KG1 (cell line): ENCODE data around the gene HOXD10.

Source experiments
- DNase-seq: peaks from one replicate; lab custom pipeline; 2025; lab: John Stamatoyannopoulos, UW

The HOXD10 gene

GRCh38 chr2:176096243-176096985 lies 20.2 kb upstream of the HOXD10 start:
- DNase-seq, result no peak

DNA sequence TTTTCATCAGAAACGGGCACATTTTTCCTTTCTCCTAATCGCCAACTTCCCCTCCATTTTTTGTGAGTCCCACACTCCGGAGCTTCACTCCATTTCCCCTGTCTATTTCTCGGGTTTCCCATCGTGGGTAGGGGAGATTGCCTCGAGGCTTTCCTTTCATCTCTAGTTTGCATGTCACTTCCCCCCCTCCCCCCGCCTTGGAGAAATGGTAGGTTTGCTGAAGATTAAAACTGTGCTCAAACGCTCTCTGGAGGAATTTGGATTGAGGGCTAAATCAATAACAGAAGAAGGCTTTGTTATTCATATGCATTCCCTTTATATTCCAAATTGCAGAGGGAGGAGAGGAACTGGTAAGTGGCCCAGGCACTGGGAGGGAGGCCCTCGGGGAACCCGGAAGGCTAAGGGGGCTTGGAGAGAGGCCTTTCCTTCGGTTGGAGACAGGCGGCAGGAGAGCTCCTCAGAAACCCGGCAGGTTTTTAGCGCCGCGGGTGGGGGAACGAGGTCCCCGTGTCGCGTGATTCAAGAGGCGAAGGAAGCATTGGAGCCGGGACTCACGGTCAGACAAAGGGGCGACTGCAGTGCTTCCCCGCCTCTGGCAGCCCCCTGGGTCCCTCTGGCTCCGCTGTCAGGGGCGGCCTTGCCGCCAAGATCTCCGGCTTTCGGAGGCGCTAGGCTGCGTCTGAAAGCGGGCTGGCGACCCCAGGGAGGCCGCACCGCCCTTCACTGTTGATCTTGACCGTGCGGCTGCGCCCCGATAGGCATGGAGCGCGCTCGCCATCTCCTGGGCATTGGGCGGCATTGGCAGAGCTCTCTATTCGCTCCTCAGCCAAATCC lies 19.4 kb upstream of the HOXD10 start:
- peak; percentile 37 for DNase-seq

DNA sequence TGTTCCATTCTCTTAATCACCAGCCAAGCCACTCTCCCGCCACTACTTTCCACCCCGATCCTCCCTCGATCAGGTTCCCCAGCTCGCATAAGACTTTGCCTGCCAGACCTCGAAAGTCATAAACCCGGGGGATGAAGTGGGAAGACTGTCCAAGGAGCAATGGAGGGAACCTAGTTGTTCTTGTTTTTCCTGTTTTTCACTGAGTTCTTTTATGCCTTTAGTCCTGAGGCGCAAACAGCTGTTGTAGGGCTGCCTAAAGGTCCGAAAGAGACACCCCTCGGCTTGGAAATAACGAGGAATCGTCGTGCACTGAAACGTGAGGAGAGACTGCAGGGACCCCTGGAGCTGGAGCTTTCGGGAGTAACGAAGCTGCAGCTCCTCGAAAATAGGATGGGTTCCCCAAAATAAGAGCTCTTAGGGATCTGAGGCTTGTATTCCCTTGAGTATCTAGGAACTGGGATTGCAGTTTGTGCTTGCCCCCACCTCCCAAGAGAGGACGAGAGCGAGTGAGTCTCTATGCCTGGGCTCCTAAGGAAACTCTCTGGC lies 18.7 kb upstream of the HOXD10 start:
- DNase-seq, result no peak

DNA sequence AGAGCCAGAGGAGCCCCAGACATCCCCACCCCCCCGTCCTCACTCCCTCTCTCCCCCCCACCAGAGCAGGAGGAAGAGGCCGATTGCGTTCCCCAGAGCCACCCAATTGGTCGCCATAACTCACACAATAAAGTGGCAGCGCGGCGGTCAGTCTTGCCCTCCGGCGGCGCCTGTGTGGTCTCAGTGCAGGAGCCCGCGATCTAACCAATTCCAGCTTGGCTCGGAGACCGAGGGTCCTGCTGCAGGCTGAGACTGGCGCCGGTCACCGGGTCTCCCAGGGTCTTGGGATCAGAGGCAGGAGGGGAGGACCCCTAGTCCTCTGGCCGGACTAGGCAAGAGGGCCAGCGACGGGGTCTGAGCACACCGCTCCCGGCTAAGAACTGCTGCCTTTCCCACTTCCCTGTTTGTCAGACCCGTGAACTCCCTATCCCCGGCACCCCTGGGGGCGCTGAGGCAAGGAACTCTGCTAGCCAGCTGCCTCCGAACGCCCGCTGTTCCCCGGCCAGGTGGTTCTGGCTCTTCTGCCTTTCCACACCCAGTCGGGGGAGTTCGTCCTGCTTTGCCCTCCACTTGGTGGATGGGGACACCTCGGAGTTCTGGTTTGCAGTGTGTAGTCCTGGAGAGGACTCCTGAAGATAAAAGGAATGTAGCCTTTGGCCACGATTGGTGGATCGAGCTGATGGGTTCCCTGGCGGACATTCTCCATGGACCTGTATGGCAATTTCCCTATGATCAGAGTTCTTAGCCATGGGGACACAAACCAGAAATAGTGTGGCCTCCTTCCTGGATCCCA lies 18.0 kb upstream of the HOXD10 start:
- DNase-seq, result no peak

DNA sequence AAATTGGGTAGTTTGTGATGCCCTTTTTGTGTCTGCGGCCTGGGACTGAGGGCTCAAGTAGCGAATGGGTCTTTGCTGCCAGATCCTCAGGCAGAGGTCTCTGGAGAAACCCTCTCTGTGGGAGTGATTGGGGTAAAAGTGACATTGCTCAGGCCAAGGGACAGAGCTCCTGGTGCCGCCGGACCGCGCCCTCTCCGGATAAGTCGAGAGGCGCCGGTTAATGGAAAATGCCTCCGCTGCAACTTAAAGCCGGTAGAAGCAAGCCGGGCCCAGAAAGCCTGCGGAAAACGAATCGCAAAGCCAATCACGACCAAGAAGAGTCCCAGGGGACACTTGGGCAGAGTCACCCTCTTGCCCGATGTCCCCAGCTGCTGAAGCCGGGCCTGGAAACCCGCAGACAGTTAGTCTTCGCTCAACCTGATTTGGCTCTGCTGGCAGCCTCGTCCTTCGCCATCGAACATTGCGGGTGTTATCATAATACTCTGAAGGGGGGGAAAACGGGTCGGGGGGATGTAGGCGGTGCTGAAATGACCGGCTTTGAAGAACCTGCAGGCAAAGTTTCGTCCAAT lies 17.3 kb upstream of the HOXD10 start:
- no peak for DNase-seq

- DNase-seq, result no peak
These were observed 16.6 kb upstream of the HOXD10 start, which contains the start of gene HOXD12 for GRCh38 chr2:176099728-176100546. Gene HOXD12 (plus strand): TSS chr2:176099795. CDS start chr2:176099802, 7 bp downstream.

DNA sequence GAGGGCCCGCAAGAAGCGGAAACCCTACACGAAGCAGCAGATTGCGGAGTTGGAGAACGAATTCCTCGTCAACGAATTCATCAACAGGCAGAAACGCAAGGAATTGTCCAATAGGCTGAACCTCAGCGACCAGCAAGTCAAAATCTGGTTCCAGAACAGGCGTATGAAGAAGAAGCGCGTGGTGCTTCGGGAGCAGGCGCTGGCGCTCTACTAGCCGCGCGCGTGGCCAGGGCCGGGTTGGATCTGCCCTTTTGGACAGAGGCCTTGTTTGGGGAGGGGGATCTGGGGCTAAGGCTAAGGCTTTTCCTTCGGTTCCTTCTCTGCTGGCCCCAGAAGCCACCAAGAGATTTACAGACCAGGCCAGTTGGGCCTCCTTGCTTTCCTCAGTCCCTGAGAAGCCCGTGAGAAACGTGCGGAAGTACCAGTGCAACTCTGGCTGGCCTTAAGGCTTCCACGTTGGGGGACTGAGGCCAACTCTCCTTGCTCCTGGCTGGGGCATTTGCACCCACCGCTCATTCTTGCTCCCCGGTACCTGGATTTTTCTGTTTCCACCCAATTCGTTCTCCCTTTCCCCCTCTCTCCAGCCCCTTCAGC lies 15.9 kb upstream of the HOXD10 start:
- DNase-seq, result no peak

DNA sequence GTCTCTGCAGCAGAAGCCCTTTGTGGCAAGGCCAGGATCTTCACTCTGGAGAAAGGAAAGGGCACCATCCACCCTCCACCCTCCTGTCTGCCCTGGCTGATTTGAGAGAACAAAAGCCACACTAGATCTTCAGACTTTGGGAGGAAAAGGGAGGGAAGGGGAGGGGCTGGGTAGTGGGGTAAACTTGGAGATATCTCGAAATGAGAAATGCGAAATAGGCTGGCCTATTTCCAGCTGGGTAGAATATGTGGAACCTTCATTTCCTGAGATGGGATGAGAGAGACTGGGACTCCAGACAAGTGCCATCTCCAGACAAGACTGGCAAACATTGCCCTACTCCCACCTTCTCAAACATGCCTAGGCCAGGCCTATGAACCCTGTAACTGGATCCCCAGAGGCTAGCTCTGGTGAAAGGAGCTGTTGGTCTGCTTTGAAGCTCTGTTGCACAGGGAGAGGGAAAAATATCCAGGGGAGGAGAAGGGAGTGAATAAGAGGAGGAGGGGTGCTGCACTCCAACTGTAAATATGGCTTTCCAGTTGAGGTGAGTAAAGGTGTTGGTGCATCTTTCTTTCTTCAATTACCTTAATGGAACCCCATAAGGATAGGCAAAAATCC lies 15.3 kb upstream of the HOXD10 start:
- no peak for DNase-seq

GRCh38 chr2:176101842-176102241 lies 14.7 kb upstream of the HOXD10 start:
- DNase-seq, result no peak

- DNase-seq, result no peak
These were observed 14.2 kb upstream of the HOXD10 start for GRCh38 chr2:176102309-176102866.

DNA sequence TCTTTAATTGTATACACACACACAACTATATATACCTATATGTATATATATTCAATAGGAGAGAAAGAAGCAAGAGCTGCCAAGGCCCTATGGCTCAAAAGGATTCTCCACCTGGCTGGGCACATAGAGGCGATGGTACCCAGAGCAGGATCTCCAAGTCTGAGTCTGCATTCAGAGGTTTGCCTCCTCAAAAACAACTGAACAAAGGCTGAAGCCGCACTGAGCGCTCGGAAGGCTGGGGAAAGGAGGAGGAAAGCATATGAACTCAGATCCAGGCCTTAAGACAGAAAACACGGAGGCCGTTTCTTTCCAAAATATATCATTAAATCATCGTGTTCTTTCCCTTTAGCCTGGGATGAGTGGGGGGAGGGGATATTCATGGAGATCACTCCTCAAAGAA lies 13.4 kb upstream of the HOXD10 start:
- DNase-seq, result no peak

DNA sequence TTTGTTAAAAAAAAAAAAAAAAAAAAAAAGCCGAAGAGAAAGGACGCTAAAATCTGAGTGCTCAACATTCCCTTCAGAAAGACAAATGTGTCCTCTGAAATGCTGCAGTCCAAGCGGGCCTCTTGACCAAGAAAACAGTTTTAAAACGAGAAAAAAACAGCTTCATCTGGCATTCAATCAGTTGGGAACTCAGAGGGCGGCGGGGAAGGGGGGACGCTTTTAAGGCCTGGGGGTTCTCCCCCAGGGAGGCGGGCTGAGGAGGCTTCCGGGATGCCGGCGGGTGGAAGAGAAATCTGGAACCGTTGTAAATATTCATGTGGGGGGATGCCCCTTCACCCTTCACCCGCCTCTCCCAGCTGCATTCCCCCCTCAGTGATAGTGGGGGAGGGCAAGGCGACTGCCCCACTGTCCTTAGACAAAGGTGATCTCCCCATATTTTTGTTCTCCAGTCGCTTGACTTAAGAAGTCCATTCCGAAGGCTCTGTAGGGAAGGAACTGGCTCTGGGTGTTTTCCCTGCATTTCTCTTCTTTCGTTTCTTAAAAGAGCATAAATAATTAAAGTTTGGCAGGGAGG lies 12.7 kb upstream of the HOXD10 start:
- DNase-seq, result no peak

DNA sequence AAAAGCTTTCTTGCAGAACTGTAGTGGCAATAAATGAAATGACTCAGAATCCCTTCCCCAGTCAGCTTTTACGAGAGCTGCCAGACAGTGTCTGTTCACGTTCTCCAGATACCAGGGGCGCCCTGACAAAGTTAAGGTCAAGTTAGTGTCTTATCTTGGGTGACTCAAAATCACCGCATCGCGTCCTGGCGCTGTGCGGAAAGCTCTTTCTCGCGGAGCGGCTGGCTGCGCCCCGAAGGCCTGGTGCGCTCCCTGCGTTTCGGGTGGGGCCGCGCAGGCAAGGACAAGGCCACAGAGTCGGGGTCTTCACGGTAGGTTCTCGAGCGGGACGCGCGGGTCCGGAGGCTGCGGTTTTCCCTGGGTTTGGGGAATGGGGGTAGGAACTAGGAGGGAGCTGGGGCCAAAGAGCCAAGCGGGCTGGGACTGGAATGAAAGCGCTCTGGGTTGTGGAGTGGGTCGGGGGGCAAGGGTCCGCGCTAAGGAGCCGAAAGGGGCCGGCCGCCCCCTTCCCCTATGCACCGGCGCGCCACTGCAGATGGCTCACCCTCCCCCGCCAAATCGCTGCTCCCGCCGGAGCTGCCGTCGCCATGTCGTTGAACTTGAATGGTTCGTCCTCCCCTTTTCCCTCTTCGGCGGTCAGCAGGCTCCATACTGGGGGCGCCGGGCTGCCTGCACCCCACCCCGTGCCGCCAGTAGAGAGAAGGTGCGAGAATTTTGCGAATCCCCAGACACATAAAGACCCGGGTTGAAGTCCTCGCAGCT lies 12.1 kb upstream of the HOXD10 start:
- DNase-seq, result no peak

DNA sequence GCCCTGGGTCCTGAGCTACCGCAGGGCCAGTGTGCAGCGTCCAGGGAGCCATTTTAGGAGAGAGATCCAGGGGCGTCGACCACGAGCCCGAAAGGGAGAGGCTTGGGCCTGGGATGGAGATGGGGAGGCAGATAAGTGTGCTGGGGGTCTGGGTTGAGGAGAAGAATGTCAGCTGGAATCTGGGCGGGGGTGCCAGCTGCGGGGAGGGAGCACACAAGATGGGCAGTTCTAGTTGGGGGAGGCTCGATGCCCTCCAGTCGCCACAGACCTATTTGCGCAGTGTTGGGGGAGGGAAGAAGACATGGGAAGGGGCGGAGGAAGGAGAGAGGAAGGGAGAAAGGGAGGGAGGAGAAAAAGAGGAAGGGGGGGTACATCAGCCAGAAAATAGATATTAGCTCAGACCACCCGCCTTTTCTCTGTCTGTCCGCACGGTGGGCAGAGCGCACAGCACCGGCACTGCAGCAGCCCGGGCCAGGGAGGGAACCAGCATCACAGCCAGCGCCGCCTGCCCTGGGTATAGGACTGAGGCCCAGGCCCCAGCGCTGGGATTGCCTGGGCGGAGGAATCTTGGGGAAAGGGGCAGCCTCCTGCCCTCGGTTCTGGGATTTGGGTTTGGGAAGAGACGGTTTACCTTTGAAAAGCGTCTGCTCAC lies 11.4 kb upstream of the HOXD10 start:
- no peak for DNase-seq

GRCh38 chr2:176105730-176106580 lies 10.6 kb upstream of the HOXD10 start:
- DNase-seq, result no peak

GRCh38 chr2:176106581-176107539 lies 9.7 kb upstream of the HOXD10 start, which contains the start of gene HOXD11:
Gene HOXD11 (plus strand): TSS chr2:176107280. CDS start chr2:176107356, 76 bp downstream.
- no peak for DNase-seq
